HG03439 (cell line): ENCODE measurements around the gene TYROBP.
"Not testable (repeated sequence)": the region's sequence is repeated elsewhere in the genome, so short reads cannot be mapped to it uniquely, and the experiment has no call there.

Experiments used
- ATAC-seq: cut with Tn5 transposase; IDR thresholded peaks from one replicate; pipeline ENCODE4 v1.9.1; 2021; ENCODE audit warnings: mild to moderate bottlenecking, moderate library complexity; ENCODE audit not compliant: unreplicated experiment

The TYROBP gene

DNA sequence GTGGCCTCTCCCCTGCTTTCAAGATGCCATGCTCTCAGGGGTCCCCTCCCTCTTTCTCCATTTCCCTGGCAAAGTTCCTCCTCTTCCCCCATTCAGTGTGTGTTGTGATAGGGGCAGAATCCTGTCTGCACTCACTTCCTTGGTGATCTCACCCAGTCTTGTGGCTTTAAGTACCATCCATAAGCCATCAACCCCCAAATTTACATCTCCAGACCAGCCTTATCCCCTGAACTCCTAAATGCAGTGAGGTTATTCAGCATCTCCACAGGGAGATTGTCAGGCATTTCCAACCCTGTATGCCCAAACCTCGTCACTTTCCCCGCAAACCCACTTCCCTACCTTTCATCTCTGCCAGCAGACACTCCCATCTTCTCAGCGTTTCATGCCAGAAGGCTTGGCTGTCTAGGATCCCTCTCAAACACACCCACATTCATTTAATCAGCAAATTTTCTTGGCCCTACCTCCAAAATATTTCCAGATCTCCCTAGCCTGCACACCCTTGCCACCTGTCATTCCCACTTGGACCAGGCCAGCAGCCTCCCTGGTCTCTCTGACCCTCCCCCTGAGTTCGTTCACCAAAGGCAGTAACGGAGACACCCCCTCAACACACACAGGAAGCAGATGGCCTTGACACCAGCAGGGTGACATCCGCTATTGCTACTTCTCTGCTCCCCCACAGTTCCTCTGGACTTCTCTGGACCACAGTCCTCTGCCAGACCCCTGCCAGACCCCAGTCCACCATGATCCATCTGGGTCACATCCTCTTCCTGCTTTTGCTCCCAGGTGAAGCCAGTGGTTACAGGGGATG is 6.0 kb downstream of the TYROBP start, which contains the start of gene HCST:
HCST (plus strand) TSS at position 676 of the 808 bp plus-strand sequence; CDS start at position 741, 65 bp downstream.
- ATAC-seq, result no peak

DNA sequence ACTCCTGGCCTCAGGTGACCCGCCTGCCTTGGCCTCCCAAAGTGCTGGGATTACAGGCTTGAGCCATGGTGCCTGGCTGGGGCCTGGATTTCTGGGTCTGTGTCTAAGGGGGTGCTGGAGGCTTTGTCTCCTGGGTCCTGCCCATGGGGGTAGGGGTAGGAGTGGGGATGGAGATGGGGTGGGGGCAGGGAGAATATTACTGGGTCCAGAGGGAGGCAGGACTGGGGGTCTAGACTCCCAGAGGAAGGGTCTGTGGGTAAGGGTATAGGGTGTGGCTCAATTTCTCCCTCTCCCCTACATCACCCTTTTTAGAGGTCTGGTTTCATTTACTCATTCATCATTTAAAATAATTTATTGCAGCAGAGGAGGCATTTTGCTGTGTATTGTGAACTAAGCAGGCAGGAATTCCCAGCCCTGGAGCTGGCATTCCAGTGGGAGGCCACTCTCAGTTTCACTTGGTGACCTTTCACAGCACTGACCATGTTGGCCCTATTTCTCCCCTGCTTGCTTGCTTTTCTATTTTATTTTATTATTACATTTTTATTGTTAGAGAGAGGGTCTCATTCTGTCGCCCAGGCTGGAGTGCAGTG is 6.9 kb downstream of the TYROBP start:
- ATAC-seq, result no peak

GRCh38 chr19:35899547-35900214 is 8.4 kb downstream of the TYROBP start:
- peak; percentile 39 for ATAC-seq

- no peak for ATAC-seq
These were observed 9.6 kb downstream of the TYROBP start for GRCh38 chr19:35898499-35898809.

- ATAC-seq, result no peak
These were observed 10.2 kb downstream of the TYROBP start for GRCh38 chr19:35897706-35898451.

GRCh38 chr19:35896643-35897040 is 11.5 kb downstream of the TYROBP start:
- no peak for ATAC-seq

GRCh38 chr19:35895911-35896642 is 12.0 kb downstream of the TYROBP start:
- ATAC-seq, result no peak

DNA sequence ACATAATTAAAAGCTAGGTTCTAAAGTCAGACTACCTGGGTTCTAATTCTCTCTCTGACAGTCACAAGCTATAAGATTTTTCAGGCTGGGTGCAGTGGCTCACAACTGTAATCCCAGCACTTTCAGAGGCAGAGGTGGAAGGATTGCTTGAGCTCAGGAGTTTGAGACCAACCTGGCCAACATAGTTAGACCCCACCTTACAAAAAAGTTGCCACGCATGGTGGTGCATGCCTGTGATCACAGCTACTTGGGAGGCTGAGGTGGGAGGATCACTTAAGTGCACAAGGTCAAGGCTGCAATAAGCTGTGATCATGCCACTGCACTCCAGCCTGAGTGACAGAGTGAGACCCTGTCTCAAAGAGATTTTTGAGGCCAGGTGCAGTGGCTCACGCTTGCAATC is 13.8 kb downstream of the TYROBP start:
- ATAC-seq, result no peak

GRCh38 chr19:35891819-35892218 is 16.3 kb downstream of the TYROBP start:
- ATAC-seq, result not testable (repeated sequence)

GRCh38 chr19:35890113-35890650 is 17.9 kb downstream of the TYROBP start:
- no peak for ATAC-seq

DNA sequence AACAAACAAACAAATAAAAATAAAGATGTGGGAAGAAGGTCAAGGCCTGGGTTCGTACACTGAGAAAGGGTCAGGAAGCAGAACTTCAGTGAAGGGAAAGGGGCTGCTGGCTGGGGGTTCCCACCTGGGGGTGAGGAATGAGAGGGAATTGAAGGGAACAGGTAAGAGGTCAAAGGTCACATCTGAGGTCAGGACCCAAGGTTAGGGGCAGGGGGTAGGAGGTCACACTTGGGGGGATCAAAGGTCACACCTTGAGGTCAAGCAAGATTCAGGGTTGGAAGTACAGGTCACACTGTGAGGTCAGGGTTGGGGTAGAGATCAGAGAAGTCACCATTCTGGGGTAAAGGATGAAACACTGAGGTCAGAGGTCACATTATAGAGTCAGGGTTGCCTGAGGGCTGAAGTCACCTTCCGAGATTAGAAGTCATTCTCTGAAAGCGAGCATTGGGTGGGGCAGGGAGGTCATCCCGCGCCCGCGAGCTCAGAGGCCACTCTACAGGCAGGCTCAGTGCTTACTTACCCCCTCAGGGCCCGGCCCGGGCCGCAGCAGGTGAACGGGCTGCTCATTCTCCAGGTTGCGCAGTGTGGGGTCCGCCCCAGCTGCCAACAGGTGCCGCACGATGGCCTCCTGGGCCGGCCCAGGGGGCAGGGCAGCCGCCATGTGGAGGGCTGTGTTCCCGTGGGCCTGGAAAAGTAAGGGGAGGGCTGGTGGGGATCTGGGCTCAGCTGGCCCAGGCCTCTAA is 18.6 kb downstream of the TYROBP start:
- ATAC-seq, result no peak

DNA sequence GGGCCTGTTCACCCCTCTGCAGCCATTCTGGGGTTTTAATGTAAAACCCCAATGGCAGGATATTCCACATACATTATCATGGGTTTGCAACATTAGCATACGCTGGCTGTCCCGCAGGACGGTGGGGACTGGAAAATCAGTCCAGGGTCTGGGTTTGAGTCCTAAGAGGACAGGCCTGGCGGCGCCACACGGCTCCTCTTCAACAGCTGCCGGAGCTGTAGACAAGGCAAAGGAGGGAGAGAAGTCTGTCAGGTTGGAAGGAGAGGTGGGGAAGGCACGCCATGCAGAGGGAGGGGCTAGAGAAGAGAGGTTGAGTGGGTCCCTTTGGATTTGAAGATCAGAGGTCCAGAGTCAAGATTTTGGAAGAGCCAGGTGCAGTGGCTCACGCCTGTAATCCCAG is 19.7 kb downstream of the TYROBP start:
- ATAC-seq, result no peak

DNA sequence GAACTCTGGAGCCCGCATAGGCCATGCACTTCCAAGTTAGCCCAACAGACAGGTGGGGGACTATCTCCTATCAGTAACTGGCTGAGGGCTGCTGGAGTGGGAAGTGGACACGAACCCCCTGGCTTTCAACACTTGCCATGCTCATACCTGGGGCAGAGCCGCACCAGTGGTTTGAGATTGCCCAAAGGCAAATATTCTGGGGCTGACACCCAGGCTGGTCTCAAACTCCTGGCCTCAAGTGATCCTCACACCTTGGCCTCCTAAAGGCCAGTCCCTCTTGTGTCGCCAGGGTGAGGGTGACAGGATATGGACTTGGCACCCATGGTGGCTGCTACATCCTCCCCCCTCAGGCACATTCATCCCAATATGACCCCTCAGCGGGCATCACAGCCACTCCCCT is 20.9 kb downstream of the TYROBP start:
- ATAC-seq, result no peak

DNA sequence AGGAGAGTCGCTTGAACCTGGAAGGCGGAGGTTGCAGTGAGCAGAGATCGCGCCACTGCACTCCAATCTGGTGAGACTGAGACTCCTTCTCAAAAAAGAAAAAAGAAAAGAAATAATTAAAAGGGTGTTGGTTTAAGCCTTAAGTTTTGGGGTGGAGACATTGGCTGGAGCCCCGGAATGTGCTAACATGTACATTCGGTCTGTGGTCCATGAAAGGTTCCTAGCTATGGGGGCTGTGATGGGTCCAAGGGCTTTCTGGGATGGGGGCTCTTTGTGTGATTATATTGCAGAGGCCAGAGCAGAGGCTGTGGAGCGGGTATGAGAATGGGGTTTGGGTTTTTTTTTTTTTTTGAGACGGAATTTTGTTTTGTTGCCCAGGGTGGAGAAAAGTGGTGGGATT is 22.2 kb downstream of the TYROBP start:
- no peak for ATAC-seq

- ATAC-seq, result no peak
These were observed 22.8 kb downstream of the TYROBP start for GRCh38 chr19:35885225-35885738.

- no peak for ATAC-seq
These were observed 24.2 kb downstream of the TYROBP start for GRCh38 chr19:35883882-35884281.

DNA sequence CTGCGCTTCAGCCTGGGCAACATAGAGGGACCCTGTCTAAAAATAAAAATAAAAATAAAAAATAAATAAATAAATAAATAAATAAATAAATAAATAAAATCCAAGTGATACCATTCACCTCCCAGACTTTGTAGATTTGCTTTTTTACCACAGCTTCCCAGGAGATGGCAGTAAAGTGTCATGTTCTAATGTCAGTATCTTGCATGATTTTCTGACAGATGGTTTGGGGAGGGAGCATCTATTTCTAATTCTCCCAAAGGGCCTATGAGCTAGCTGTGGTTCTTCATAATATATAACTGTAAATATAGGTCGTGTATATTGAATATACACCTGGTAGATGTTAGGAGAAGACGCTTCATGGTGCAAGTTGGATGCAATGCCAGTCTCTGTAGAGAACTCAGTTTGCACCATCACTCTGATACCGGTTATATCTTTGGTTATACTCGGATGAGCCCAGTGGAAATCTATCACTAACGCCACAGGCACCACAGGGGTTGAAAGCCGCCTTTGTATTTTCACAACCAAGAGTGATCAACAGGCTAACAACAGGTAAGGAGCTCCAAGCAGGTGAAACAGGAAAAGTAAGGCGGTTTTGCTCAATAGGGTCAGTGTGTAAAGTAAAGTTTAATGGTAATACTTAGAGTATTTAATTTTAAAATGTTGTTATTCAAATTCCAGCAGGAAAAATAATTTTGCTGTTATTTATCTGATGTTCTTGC is 25.8 kb downstream of the TYROBP start:
- no peak for ATAC-seq

DNA sequence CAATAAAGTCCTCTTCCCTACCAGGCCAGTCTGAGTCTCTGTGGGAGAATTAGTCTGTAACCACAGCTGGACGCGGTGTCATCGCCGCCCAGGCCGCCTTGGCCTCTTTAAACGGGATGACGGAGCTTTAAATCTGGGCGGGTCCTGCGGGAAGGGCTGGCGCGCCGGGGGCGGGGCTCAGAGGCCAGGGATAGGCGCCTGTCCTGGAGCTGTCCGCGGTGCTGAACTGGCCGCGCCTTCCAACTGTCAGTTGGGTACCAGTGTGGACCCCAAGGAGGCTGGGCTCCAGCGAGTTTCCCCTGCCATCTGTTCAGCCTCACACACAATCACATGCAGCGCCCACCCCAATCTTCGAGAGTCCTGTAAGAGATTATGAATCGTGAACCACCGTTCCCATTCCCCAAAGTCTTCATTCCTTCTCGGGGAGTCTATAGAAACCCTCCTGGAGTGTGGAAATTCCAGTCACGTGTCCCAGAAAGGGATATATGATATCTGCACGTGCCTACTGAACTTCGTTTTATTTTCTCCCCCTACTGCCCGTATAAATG is 28.3 kb downstream of the TYROBP start:
- no peak for ATAC-seq

- no peak for ATAC-seq
These were observed 29.0 kb downstream of the TYROBP start for GRCh38 chr19:35879068-35879467.
